Kasumi-1 (cell line): ENCODE data around the gene SHBG.
"Not testable (repeated sequence)": the region's sequence is repeated elsewhere in the genome, so short reads cannot be mapped to it uniquely, and the experiment has no call there.

Experiments
- DNase-seq, 2 experiments: peaks; one replicate each; lab custom pipeline; 2025; lab: John Stamatoyannopoulos, UW

Gene SHBG, protein sequence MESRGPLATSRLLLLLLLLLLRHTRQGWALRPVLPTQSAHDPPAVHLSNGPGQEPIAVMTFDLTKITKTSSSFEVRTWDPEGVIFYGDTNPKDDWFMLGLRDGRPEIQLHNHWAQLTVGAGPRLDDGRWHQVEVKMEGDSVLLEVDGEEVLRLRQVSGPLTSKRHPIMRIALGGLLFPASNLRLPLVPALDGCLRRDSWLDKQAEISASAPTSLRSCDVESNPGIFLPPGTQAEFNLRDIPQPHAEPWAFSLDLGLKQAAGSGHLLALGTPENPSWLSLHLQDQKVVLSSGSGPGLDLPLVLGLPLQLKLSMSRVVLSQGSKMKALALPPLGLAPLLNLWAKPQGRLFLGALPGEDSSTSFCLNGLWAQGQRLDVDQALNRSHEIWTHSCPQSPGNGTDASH

DNA sequence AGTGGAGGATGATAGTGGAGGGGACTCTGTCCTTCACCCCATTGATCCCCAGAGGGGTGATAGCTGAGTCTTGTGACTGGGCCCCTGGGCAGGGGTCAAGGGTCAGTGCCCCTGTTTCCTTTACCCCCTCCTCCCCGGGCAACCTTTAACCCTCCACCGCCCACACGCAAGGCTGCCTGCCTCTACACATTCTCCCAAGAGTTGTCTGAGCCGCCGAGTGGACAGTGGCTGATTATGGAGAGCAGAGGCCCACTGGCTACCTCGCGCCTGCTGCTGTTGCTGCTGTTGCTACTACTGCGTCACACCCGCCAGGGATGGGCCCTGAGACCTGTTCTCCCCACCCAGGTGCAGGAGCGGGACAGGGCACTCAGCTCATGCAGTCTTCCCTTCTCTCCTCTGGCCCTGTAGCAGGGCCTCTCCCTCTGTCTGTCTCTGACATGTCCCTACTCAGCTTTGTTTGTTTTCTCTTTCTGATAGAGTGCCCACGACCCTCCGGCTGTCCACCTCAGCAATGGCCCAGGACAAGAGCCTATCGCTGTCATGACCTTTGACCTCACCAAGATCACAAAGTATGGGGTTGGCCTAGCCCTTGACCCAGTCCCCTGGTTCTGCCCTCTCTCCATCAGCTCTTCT, at the start of gene SHBG:
SHBG (plus strand) TSS at position 197 of the 633 bp plus-strand sequence; CDS start at position 235, 38 bp downstream.
- no peak for DNase-seq

DNA sequence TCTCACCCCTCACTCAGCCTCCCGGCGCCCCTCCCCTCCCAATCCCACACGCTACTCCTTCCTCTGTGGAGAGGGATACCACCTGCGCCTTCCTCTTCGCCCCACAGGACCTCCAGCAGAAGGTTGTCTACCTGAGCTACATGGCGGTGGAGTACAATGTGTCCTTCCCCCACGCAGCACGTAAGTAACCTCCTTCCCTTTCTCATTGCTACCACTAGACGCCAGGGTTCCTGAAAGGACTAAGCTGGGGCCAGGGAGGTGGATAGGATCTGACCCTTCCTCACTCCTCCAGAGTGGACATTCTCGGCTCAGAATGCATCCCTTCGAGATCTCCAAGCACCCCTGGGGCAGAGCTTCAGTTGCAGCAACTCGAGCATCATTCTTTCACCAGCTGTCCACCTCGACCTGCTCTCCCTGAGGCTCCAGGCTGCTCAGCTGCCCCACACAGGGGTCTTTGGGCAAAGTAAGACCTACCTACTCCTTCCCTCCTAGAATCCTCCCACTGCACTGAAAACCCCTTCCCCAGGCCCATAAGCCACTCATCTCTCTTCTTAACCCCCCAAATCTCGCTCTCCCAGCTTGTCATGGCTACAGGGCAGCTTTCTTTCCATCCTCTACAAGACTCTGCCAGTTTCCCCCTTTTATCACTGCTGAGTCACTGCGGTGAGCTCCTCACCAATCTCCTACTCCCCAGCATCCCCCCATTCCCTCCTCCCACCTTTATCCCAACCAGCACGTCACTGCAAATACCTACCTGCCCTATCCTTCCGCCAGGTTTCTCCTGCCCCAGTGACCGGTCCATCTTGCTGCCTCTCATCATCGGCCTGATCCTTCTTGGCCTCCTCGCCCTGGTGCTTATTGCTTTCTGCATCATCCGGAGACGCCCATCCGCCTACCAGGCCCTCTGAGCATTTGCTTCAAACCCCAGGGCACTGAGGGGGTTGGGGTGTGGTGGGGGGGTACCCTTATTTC, 49.0 kb upstream of the SHBG start:
- no peak for DNase-seq

DNA sequence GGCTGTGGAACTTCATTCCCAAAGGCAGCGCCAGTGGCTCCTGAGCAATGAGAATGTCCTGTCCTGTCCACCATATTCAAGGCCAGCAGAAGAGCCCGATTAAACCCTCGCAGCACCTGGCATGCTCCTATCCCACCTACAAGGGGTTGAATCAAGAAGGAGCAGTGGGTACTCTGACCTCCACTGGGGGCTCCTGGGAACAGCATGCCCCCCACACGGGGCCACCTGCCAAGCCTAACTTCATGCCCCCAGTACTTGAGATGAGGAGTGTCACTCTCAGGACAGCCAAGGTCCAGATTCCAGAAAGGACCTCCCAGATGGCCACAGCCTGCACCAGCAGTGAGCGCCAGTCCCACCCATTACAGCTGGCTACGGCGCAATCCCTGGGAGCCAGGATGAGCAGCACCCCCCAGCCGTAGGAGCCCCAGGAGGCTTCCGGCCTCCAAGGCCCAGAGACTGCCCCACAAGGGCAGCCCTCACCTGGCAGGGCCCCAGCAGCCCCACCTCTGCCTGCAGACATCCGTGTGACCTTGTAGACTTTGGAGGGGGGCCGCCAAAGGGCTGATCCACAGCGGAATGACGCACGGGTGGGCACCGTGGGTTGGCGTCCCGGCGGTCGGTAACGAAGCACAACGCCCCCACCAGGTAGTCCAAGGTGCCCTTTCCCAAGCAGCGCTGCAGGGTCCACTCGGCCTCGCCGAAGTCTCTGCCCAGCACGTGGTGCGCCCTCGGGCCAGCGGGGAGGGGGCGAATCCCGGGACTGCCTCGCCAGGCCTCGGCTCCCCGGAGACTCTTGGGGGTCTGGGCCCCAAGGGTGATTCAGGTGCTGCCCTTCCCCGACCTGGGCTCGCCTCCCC, 47.3 kb upstream of the SHBG start:
- no peak for DNase-seq

DNA sequence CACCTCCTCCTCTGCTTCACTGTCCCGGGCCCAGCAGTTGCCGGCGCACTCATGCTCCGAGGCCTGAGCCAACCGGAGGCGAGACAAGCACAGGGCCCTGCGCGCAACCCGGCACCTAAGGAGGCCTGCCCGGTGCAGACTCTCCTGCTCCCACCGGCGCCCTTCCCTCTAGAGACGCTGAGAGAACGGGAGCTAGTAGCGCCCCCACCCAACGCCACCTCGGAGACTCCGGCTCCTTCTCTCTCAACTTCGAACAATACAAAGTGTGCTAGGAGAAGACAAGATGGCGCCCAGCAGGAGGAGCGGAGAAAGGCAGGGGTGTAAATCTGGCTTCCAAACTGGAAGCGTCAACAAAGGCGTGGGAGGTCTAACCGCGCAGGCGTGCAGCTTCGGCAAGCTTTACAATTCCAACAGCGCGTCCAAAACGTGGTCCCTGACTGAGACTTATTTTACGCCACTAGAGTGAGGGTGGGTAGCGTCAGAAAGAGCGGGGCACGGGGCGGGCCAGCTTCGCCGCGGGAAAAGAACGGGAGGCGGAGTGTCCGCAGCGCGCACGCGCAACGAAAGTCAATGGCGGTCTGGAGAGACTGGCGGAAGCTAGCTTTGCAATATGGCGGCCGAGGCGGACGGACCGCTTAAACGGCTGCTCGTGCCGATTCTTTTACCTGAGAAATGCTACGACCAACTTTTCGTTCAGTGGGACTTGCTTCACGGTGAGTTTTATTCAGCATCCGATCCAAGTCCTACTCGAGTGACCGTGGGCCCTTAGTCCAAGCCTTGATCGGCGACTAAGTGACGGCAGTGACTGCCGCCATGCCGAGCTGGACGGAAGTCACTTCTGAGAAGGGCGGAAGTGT, 46.5 kb upstream of the SHBG start, which contains the start of gene MPDU1:
MPDU1 (plus strand) TSS at position 600 of the 857 bp plus-strand sequence; CDS start at position 611, 11 bp downstream.
- DNase-seq, result peak; percentile 80 to 88

DNA sequence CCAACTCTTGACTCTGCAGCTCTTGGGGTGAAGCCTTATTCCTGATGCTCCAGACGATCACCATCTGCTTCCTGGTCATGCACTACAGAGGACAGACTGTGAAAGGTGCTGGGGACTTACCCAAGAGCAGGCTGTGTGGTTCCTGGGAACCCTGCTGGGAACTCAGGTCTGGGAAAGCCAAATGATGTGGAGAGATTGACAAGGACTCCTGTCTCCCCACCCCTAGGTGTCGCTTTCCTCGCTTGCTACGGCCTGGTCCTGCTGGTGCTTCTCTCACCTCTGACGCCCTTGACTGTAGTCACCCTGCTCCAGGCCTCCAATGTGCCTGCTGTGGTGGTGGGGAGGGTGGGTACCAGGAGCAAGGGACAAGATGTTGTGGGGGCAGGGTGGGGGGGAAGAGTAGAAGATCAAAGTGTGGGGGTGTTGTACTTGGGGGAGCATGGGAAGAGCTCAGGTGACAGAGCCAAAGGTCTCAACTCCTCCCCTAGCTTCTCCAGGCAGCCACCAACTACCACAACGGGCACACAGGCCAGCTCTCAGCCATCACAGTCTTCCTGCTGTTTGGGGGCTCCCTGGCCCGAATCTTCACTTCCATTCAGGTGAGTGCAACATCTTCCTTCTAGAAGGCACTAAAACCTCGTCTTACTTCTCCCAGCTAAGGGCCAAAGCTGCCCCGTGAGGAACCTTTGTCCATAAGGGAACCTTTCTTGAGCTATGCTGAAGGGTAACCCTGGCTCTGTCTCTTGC, 43.1 kb upstream of the SHBG start:
- peak; percentile 57 for DNase-seq

DNA sequence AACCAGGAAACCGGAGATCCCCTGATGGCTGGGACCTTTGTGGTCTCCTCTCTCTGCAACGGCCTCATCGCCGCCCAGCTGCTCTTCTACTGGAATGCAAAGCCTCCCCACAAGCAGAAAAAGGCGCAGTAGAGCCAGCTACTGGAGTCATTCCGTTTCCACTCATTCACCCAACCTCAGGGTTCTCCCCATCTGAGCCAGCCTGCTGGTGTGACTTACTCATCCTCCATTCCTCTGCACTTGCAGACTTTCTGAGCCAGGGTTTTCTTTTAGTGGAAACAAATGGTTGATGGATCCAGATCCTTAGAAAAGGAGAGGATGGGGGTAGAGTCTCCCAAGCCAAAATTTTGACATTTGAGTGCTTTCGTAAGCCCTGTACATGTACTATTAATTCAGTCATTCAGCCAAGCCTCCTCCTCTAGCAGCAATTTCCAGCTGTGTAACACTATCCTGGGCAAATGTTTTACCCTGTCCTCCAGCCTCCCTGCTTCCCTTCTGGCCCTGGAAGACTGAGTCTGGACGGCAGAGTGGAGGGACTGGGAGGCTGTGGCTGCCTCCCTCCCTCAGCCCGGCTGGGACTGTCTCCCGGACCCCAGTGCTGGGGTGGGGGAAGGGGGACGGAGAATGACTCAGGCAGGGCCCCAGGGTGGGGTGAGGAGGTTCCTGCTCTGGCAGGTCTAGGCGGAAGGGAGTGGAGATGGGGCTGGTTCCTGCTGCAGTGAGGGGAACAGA, 42.3 kb upstream of the SHBG start:
- DNase-seq, result peak; percentile 49 to 59

DNA sequence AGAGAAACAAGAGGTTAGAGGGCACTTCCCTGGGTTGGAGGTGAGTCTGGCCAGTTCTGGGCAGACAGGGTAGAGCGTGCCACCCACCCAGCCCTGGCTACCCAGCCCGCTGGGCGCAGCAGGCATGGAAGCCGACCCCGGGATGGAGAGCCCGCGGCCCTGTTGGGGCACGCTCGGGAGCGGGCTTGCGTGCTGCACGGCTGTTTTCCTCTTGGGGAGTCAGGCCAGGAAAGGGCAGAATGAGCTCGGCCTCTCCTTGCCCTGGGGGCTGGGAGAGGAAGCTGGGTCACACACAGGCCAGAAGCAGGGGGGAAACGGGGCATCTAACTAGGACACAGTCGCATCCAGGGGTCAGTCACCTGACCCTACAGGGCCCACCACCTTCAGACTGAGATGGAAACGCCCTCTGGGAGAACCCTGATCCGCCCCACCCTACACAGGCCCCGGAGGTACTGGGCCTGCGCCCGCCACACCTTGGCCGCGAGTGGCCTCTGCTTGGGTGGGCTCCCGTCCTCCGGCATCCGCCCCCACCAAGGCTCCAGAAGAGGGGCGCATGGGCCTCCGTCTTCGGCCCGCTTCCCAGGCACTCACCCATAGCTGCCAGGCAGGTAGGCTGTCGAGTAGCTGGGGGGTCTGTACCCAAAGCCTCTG, 41.3 kb upstream of the SHBG start:
- DNase-seq, result no peak

DNA sequence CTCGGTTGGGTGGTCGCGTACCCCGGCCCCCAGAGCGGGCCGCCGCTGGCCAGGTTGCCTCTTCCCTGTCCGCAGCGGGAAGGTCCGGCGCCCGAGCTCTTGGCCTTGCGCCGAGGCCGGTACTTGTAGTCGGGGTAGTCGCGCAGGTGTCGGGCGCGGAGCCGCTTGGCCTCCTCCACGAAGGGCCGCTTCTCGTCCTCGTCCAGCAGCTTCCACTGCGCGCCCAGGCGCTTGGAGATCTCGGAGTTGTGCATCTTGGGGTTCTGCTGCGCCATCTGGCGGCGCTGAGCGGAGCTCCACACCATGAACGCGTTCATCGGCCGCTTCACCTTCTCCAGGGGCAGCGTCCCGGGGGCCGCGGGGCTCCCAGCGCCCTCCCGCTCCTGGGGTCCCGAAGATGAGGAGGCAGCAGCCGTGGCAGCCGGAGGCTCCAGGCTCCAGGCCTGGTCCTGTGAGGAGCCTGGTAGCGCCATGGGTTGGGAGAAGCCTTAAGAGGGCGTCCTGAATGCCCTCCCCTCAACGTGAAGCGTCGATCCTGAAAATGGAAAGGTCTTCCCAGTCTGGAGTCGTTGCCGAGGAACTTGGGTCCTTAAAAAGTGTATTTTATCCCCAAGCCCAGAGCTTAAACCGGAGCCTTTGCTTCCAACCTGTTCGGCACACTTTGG, 40.6 kb upstream of the SHBG start:
- peak; percentile 44 to 51 for DNase-seq

DNA sequence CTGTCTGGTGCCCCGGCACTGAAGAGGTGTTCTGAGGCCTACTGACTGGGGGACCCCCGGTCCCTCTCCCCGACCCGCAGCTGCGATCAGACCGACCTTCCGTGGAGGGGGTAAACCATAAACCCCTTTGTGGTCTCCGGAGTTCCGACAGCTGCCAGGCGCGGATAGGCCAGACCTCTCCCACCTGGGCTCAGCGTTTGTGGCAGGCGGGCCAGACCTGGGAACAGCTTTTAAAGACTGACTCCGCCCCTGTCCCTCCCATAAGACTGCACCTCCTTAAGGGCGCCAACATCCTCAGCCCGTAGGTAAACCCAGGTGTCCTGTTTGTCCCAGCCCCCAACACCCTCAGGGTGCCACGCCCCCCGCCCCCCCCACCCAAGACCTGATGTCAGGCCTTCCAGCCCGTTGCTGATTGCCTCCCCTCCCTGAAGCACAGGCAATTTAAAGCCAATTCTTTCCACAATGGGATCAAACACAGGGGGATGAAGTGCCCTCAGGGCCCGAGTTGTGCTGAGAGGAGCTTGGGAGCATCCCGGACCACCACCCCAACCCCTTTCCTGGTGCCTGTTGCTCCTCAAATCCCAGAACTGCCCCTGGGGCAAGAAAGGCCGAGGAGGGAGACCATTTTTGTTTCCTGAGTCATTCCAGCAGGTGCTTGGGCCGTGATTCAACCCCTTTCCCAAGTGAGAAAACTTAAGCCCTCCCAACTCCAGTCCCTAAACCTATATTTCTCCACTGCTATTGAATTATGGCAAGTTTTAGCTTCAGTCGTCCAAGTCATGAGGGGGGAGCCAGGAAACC, 39.8 kb upstream of the SHBG start, which contains the start of gene SOX15:
SOX15 (minus strand) TSS at position 204 of the 801 bp plus-strand sequence. CDS start 418 bp downstream, outside the sequence.
- DNase-seq, result no peak

DNA sequence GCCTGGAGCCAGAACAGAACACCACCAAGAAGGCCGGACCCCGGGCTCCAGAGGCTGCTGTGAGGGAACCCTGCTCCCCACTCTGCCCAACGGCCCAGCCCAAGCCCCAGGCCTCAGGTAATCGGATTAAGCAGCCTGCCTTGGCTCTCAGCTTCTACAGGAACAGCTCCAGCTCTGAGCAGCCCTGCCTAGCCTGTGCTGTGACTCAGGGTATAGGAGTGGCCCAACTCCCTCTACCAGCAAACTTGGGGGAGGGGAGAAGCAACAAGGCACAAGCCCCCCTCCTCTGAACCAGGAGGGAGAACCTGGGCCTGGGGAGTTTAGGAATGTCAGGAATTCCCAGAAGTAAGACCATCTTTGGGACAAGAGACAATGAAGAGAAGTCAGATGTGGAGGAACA, 39.2 kb upstream of the SHBG start:
- no peak for DNase-seq

DNA sequence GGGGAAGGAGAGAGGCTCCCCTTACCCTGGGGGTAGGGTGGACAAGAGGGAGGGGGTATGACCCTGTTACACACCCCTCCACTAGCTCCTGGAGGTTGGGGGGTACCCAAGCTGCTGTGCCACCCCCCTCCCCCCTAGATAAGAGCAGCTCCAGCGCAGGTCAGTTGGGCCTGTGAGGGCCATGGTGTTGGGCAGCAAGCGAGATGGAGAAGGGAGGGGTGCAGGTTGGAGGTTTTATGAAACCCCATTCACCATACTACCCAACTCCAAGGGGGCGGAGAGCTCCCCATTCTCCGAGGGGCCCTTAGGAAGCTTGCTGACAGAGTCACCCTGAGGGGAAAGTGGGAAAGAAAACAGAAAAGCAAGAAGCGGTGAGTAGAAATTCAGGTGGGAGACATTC, 38.3 kb upstream of the SHBG start:
- no peak for DNase-seq

DNA sequence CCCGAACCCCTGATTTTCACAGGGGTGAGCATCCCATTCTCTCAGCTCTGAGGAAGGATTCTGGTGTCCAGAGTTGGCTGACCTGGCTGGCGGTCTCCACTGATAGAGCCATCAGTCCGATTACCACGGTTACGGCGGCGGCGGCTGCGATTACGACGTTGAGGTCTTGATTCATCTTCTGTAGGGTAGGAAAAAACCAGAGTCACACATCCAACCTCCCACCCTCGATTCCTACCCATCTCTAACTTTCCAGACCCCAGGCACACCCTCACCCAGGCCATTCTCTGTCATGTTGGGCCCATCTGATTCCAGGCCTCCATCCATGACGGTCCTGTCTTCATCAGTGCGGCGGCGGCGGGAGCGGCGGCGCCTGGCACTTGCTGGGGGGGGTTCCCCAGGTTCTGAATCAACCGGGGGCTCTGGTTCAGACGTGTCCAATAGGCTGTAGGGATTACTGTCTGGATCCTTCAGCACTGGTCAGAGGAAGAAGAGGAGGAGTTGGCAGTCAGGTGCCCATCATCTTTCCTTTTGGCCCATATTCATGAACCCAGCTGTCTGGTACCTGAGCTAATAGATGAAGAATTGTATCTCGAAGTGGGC, 37.4 kb upstream of the SHBG start:
- no peak for DNase-seq

DNA sequence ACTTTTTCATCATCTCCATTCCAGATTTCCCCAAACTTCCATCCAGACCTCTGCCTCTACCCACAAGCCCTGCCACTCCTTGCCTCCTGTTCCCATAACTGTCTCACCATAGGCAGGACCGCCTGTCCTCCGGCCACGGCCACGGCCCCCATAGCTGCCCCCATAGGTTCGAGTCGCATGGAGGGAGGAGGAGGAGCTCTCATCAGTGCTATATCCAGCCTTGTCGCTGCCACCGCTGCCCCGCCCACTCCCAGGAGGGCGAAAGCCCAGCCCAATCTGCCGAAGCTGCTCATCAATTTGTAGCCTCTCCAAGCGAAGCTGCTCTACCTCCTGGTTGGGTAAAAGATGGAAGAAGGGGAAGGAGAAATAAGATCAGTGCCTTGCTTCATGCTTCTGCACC, 36.6 kb upstream of the SHBG start:
- no peak for DNase-seq

DNA sequence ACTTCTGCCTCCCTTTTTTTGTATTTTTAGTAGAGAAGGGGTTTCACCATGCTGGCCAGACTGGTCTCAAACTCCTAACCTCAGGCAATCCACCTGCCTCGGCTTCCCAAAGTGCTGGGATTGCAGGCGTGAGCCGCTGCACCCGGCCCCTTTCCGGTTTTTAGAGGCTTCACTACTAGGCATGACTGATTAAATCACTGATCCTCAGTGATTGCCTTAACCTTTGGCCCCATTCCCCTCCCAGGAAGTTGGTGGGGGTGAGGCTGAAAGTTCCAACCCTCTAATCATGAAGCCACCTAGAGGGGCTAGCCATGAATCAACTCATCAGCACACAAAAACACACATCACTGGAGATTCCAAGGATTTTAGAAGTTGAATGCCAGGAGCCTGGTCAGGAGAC, 32.4 kb upstream of the SHBG start:
- not testable (repeated sequence) for DNase-seq

DNA sequence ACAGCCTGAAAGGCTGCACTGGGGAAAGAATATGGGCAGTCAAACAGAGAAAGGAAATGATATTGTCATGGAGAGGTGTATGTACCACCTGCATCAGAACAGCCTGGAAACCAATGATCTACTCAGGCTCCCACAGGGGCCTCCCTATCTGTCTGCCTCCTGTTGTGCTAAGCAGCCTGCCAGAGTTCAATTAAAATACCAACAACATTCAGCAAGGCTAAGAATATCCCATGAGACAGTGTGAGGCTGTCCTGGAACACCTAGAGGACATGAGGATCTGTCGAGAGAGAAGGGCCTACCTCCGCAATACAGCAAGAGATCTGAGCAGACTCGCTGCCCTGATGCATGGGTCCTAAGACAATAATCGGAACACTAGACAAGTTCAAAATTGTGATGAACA, 23.7 kb upstream of the SHBG start:
- DNase-seq, result no peak

DNA sequence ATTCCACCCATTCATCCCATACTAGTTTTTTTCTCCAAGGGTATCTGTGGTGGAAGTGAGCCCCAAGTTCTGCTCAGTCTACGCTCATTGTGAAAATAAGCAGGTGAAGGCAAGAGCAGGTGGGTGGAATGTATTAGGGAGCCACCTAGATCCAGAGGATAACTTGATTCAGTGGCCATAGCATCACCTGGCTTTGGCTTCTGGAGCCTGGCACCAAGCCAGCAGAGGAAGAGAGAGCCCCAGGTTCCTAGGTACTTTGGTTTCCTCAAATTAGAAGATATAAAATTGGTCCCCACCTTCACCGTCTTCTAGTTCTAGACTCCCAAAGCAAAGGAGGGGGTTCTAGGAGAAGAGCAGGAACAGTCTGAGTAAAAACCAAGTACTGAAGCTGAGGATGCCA, 19.3 kb upstream of the SHBG start:
- no peak for DNase-seq
